A549 (cell line): ENCODE data around the gene SLC28A1. TPM values are rescaled to one million over a fixed set of nuclear protein-coding genes. Genes with fewer than 3 reads are reported as not detected.

ENCODE experiments used
- ATAC-seq, 2 experiments: fragments of 200-7000 bp in 1 of 2; fragments of >200 bp in 1 of 2; cut with Nextera tagmentation in 1 of 2; cut with Tn5 transposase in 1 of 2; 3 replicates each; pipeline versions ENCODE4 v1.8.0 to v1.9.1; 2018 to 2020; ENCODE audit warnings: mild to moderate bottlenecking in 1 of 2, moderate library complexity in 1 of 2
- CTCF ChIA-PET: fragments of 300-600 bp; sonication (Branson Sonifier 250); formaldehyde crosslinking; extraction: SDS; loops from one replicate; lab custom pipeline; 2021; ENCODE audit warnings: antibody characterized with exemption, inconsistent platforms; lab: Yijun Ruan, JAX
- POLR2A ChIA-PET: fragments of 350-600 bp; formaldehyde crosslinking; extraction: SDS; loops from one replicate; lab custom pipeline; 2021; ENCODE audit warnings: antibody characterized with exemption, inconsistent platforms; lab: Yijun Ruan, JAX
- DNase-seq, 2 experiments: peaks; one replicate each; pipeline versions ENCODE4 v3.0.0 to v3.0.0-alpha.2; 2011 to 2016; ENCODE audit warnings: low read depth in 1 of 2, low spot score in 1 of 2
- FAIRE-seq: peaks from 2 replicates; lab custom pipeline; 2011; peaks lifted over from hg19 to GRCh38; lab: Jason Lieb, UNC
- H3K27ac ChIP-seq, 2 experiments: fragments of >200 bp; sonication (Bioruptor Twin); formaldehyde crosslinking; 3 replicates each; pipeline ENCODE4 v1.5.1; 2016 to 2017
- H3K4me1 ChIP-seq: fragments of >200 bp; sonication (Bioruptor Twin); formaldehyde crosslinking; 3 replicates; pipeline ENCODE4 v1.6.1; 2016
- H3K4me2 ChIP-seq: fragments of >200 bp; sonication (Bioruptor Twin); formaldehyde crosslinking; 3 replicates; pipeline ENCODE4 v1.6.1; 2016
- H3K4me3 ChIP-seq: fragments of >200 bp; sonication (Bioruptor Twin); formaldehyde crosslinking; 3 replicates; pipeline ENCODE4 v1.5.1; 2016
- H3K9me3 ChIP-seq: fragments of >200 bp; sonication (Bioruptor Twin); formaldehyde crosslinking; 3 replicates; pipeline ENCODE4 v1.6.1; 2016
- BHLHE40 ChIP-seq: IDR thresholded peaks from 2 replicates; pipeline ENCODE4 v1.6.1; 2012; ENCODE audit warnings: low read depth, low read length, inconsistent platforms
- CBX2 ChIP-seq: fragments of 200-600 bp; sonication (generic); IDR thresholded peaks from 2 replicates; pipeline ENCODE4 v1.6.1; 2016; ENCODE audit warnings: low read depth, mild to moderate bottlenecking, borderline replicate concordance
- CHD2 ChIP-seq: fragments of 150-350 bp; IDR thresholded peaks from 2 replicates; pipeline ENCODE4 v1.6.1; 2014; ENCODE audit warnings: low read length; ENCODE audit not compliant: partially characterized antibody
- EHMT2 ChIP-seq: fragments of 200-600 bp; sonication (generic); IDR thresholded peaks from 2 replicates; pipeline ENCODE4 v1.6.1; 2016; ENCODE audit warnings: antibody characterized with exemption, low read depth, mild to moderate bottlenecking, moderate library complexity
- ESRRA ChIP-seq: fragments of 150-350 bp; IDR thresholded peaks from 2 replicates; pipeline ENCODE4 v1.6.1; 2014; ENCODE audit warnings: mild to moderate bottlenecking, low read length, borderline replicate concordance
- FOSL2 ChIP-seq, 2 experiments: fragments of 450-650 bp in 1 of 2; fragments of >200 bp in 1 of 2; sonication (Bioruptor Twin) in 1 of 2; formaldehyde crosslinking; IDR thresholded peaks; 2 replicates each; pipeline versions ENCODE4 v1.5.0 to v1.6.1; 2016 to 2020; ENCODE audit warnings: mild to moderate bottlenecking in 1 of 2, moderate library complexity in 1 of 2
- GATA3 ChIP-seq: IDR thresholded peaks from 2 replicates; pipeline ENCODE4 v1.6.1; 2012; ENCODE audit warnings: borderline replicate concordance
- HDAC2 ChIP-seq: fragments of 200-600 bp; sonication (generic); IDR thresholded peaks from 2 replicates; pipeline ENCODE4 v1.6.1; 2016
- HEYL ChIP-seq: fragments of 250-450 bp; sonication (Bioruptor Pico); IDR thresholded peaks from 2 replicates; pipeline ENCODE4 v1.8.0; 2021; ENCODE audit warnings: mild to moderate bottlenecking, moderate library complexity
- HOXB13 ChIP-seq: fragments of 250-450 bp; sonication (Bioruptor Pico); IDR thresholded peaks from 2 replicates; pipeline ENCODE4 v1.5.0; 2020; ENCODE audit warnings: low read depth, mild to moderate bottlenecking, moderate library complexity
- HOXB5 ChIP-seq: fragments of 250-450 bp; sonication (Bioruptor Pico); IDR thresholded peaks from 2 replicates; pipeline ENCODE4 v1.5.0; 2020; ENCODE audit warnings: mild to moderate bottlenecking, moderate library complexity
- JUN ChIP-seq, 2 experiments: fragments of >200 bp; sonication (Bioruptor Twin); formaldehyde crosslinking; IDR thresholded peaks; 2 replicates in 1 of 2; 3 replicates in 1 of 2; pipeline ENCODE4 v1.6.1; 2016 to 2017
- JUNB ChIP-seq: fragments of >200 bp; sonication (Bioruptor Twin); formaldehyde crosslinking; IDR thresholded peaks from 2 replicates; pipeline ENCODE4 v1.6.1; 2016
- KDM1A ChIP-seq: fragments of 200-600 bp; sonication (generic); IDR thresholded peaks from 2 replicates; pipeline ENCODE4 v1.6.1; 2016; ENCODE audit warnings: low read depth, mild to moderate bottlenecking
- KDM5A ChIP-seq: fragments of 200-600 bp; sonication (generic); IDR thresholded peaks from 2 replicates; pipeline ENCODE4 v1.6.1; 2016; ENCODE audit warnings: antibody characterized with exemption, mild to moderate bottlenecking
- MAZ ChIP-seq: fragments of 150-350 bp; IDR thresholded peaks from 2 replicates; pipeline ENCODE4 v1.6.1; 2014; ENCODE audit warnings: antibody characterized with exemption, low read depth, low read length, borderline replicate concordance
- MYC ChIP-seq: IDR thresholded peaks from 2 replicates; pipeline ENCODE4 v1.6.1; 2012; ENCODE audit warnings: mild to moderate bottlenecking, inconsistent platforms, low read length, improper control_type of control experiment, borderline replicate concordance
- NFE2L2 ChIP-seq: fragments of 150-350 bp; conservative IDR thresholded peaks from 2 replicates; pipeline ENCODE4 v1.6.1; 2014; ENCODE audit warnings: low read length
- POLR2A ChIP-seq: IDR thresholded peaks from 2 replicates; pipeline ENCODE4 v1.6.1; 2012; ENCODE audit warnings: mild to moderate bottlenecking, low read length
- POLR2AphosphoS2 ChIP-seq: conservative IDR thresholded peaks from 2 replicates; pipeline ENCODE4 v1.6.1; 2012; ENCODE audit warnings: low read length, improper control_type of control experiment, inconsistent platforms
- RCOR1 ChIP-seq: fragments of 150-350 bp; IDR thresholded peaks from 2 replicates; pipeline ENCODE4 v1.6.1; 2014; ENCODE audit warnings: antibody characterized with exemption, low read length, low read depth
- RFX5 ChIP-seq: fragments of 450-650 bp; IDR thresholded peaks from 2 replicates; pipeline ENCODE4 v1.7.1; 2014; ENCODE audit warnings: antibody characterized with exemption, mild to moderate bottlenecking, moderate library complexity
- SMC3 ChIP-seq: fragments of >200 bp; sonication (Bioruptor Twin); formaldehyde crosslinking; IDR thresholded peaks from 3 replicates; pipeline ENCODE4 v1.6.1; 2018; ENCODE audit warnings: inconsistent platforms
- TFCP2L1 ChIP-seq: fragments of 250-450 bp; sonication (Bioruptor Pico); IDR thresholded peaks from 2 replicates; pipeline ENCODE4 v1.5.0; 2021; ENCODE audit warnings: mild to moderate bottlenecking
- ZC3H11A ChIP-seq: fragments of 450-650 bp; IDR thresholded peaks from 2 replicates; pipeline ENCODE4 v1.6.1; 2014; ENCODE audit warnings: antibody characterized with exemption, mild to moderate bottlenecking
- ZFP36 ChIP-seq: fragments of 450-650 bp; IDR thresholded peaks from 2 replicates; pipeline ENCODE4 v1.6.1; 2014; ENCODE audit warnings: borderline replicate concordance; ENCODE audit not compliant: partially characterized antibody
- WGBS: methylation state at CpG from one replicate; pipeline ENCODE4 v1.1.6; 2017; ENCODE audit errors: missing lambda C conversion rate; 5-methylcytosine and 5-hydroxymethylcytosine counted together
- polyA plus RNA-seq, 4 experiments: library from polyadenylated mRNA; depleted of rRNA in 3 of 4; stranded (reverse); fragments of >200 nt; fragmentation: RNase III in 1 of 4; extraction: RNeasy Plus Mini Kit Qiagen cat#74134 plus additional on column Dnase treatment in 1 of 4; gene quantifications; 2 replicates in 3 of 4; 3 replicates in 1 of 4; pipeline ENCODE4 v1.2.3, GENCODE V29; 2011 to 2017
- TF ChIP-seq, protein P1 (sequence below): IDR thresholded peaks from 2 replicates; pipeline ENCODE4 v1.6.1; 2012
- TF ChIP-seq, protein P2 (sequence below): IDR thresholded peaks from 2 replicates; pipeline ENCODE4 v1.6.1; 2012
- TF ChIP-seq, protein P3 (sequence below): fragments of 150-350 bp; IDR thresholded peaks from 2 replicates; pipeline ENCODE4 v1.6.1; 2014; ENCODE audit warnings: low read depth, mild to moderate bottlenecking, low read length
- TF ChIP-seq, protein P4 (sequence below): fragments of >200 bp; sonication (Bioruptor Twin); formaldehyde crosslinking; IDR thresholded peaks from 2 replicates; pipeline ENCODE4 v1.6.1; 2016
- TF ChIP-seq, protein P5 (sequence below): fragments of >200 bp; sonication (Bioruptor Twin); formaldehyde crosslinking; IDR thresholded peaks from 3 replicates; pipeline ENCODE4 v1.6.1; 2016
- TF ChIP-seq, protein P6 (sequence below): fragments of 200-600 bp; sonication (generic); IDR thresholded peaks from 2 replicates; pipeline ENCODE4 v1.6.1; 2016; ENCODE audit warnings: antibody characterized with exemption, mild to moderate bottlenecking, moderate library complexity

Gene SLC28A1
- polyA plus RNA-seq, 2 of the 4 experiments (the other 2 are of a cell fraction) = 0.06 to 0.13 TPM

DNA sequence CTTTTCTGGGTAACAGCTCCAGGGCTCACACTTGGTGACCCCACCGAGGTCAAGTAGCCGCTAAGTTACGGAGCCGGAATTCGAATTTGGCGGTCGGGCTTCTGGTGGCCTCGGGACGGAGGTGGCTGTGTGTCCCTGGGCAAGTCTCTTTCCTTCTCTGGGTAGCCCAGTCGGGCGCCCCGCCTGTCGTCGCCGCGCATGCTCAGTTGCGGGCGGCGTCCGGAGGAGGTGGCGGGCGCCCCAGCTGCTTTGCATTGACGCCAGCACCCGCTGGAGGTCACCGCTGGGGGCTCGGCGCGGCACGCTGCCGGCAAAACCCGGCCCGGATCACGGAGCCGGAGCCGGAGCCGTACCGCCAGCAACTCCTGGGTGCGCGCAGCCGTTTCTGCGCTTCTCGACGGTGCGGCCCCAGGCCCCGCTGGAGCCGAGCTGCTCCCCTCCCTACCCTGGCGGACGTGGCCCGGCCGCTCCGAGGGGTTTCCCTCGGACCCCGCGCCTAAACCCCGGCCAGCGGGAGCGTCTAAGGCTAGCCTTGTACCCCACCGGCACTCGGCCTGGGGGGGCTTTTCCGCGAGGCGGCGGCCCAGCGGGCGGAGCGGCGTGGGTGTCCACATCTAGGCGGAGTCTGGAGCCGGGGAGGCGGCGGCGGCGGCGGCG is 96.7 kb downstream of the SLC28A1 start (continued):
- TF ChIP-seq, protein P1, sequence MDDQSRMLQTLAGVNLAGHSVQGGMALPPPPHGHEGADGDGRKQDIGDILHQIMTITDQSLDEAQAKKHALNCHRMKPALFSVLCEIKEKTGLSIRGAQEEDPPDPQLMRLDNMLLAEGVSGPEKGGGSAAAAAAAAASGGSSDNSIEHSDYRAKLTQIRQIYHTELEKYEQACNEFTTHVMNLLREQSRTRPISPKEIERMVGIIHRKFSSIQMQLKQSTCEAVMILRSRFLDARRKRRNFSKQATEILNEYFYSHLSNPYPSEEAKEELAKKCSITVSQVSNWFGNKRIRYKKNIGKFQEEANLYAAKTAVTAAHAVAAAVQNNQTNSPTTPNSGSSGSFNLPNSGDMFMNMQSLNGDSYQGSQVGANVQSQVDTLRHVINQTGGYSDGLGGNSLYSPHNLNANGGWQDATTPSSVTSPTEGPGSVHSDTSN = peak; percentile 85
- peak; percentile 89 for TF ChIP-seq GATA3
- TF ChIP-seq, protein P2, sequence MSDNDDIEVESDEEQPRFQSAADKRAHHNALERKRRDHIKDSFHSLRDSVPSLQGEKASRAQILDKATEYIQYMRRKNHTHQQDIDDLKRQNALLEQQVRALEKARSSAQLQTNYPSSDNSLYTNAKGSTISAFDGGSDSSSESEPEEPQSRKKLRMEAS = peak; percentile 85
- no peak for TF ChIP-seq HEYL (CRISPR knock-in tag)
- peak; percentile 78 for TF ChIP-seq MYC
- no peak for TF ChIP-seq CBX2
- no peak for TF ChIP-seq POLR2AphosphoS2
- peak; percentile 51 to 93; a peak in 4 of 5 replicates for TF ChIP-seq JUN (IDR thresholded peaks at IDR 0.05)
- no peak for TF ChIP-seq RFX5
- peak; percentile 99 for TF ChIP-seq ZFP36
- TF ChIP-seq, protein P3, sequence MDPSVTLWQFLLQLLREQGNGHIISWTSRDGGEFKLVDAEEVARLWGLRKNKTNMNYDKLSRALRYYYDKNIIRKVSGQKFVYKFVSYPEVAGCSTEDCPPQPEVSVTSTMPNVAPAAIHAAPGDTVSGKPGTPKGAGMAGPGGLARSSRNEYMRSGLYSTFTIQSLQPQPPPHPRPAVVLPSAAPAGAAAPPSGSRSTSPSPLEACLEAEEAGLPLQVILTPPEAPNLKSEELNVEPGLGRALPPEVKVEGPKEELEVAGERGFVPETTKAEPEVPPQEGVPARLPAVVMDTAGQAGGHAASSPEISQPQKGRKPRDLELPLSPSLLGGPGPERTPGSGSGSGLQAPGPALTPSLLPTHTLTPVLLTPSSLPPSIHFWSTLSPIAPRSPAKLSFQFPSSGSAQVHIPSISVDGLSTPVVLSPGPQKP = no peak
- no peak for TF ChIP-seq BHLHE40
- peak; percentile 85; the same call in 1 of the 2 replicates for TF ChIP-seq ESRRA
- TF ChIP-seq HOXB5 = peak; percentile 34; the same call in 1 of the 2 replicates
- no peak for TF ChIP-seq FOSL2 (IDR thresholded peaks at IDR 0.05)
- TF ChIP-seq FOSL2 (CRISPR knock-in tag; IDR thresholded peaks at IDR 0.05) = peak; percentile 42
- TF ChIP-seq HDAC2 = no peak
- no peak for TF ChIP-seq KDM1A
- TF ChIP-seq, protein P4, sequence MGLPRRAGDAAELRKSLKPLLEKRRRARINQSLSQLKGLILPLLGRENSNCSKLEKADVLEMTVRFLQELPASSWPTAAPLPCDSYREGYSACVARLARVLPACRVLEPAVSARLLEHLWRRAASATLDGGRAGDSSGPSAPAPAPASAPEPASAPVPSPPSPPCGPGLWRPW = no peak
- no peak for TF ChIP-seq ZC3H11A

DNA sequence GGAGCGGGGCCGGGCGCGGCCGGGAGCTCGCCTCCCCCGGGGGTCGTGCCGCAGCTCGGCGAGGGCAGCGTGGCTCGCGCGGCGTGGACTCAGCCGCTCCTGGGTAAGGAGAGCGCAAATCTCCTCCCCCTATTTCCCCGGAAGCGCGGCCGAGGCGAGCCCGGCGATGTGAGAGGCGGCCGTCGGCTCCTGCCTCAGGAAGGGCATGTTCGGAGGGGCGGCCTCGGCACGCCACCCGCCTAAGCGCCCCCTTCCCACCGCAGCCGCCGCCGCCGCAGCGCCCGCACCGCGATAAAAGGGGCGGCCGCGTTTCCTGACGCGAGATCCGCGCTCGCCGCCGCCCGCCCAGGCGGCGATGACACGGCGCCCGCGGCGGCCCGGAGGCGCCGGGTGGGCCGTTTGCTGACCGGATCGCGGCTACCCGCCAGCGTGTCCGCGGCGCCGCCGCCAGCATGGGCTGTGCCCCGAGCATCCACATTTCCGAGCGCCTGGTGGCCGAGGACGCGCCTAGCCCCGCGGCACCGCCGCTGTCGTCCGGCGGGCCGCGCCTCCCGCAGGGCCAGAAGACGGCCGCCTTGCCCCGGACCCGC is 97.3 kb downstream of the SLC28A1 start, which contains the start of gene PDE8A:
Gene PDE8A, plus strand, starts transcription at position 146 of the 590 bp plus-strand sequence. Its CDS starts 307 bp downstream, at position 453.
- ChIA-PET CTCF (interaction anchor here (0.9 to 6.2 kb wide), 12 partner anchors 9 to 98 kb away, joined by 3 to 80 read pairs (median 4); no protein-coding TSS in a partner anchor), POLR2A (interaction anchor here (0.6 to 4.2 kb wide), 7 partner anchors 25 to 160 kb away, joined by 3 to 50 read pairs (median 4); no protein-coding TSS in a partner anchor)
- FAIRE-seq (no peak), DNase-seq (peak; percentile 30 to 63), ATAC-seq (peak in 1 of 2 experiments; percentile 27; a peak in 3 of 6 replicates)
- H3K27ac ChIP-seq = peak within 1 kb of the TSS; percentile 97 to 98
- no peaks in the 10 kb centered on the region for H3K9me3 ChIP-seq
- peaks cover 45% of the 10 kb centered on the region for H3K4me1 ChIP-seq
- H3K4me2 ChIP-seq = peak within 1 kb of the TSS; percentile 86
- under 1% methylated on average over 38 of the region's 95 CpGs for WGBS
- H3K4me3 ChIP-seq = peak within 1 kb of the TSS; percentile 91
- TF ChIP-seq KDM5A = no peak
- no peak for TF ChIP-seq JUNB
- no peak for TF ChIP-seq NFE2L2
- TF ChIP-seq MAZ = no peak
- no peak for TF ChIP-seq TFCP2L1
- no peak for TF ChIP-seq BHLHE40
- peak; percentile 56 for TF ChIP-seq CHD2
- no peak; the same call in 1 of the 2 replicates for TF ChIP-seq HOXB5
- no peak for TF ChIP-seq HOXB13 (CRISPR knock-in tag)
- no peak for TF ChIP-seq RCOR1
- TF ChIP-seq MYC = no peak
- TF ChIP-seq POLR2A = peak; percentile 42; the same call in 1 of the 2 replicates
- no peak for TF ChIP-seq RFX5
- TF ChIP-seq, protein P5, sequence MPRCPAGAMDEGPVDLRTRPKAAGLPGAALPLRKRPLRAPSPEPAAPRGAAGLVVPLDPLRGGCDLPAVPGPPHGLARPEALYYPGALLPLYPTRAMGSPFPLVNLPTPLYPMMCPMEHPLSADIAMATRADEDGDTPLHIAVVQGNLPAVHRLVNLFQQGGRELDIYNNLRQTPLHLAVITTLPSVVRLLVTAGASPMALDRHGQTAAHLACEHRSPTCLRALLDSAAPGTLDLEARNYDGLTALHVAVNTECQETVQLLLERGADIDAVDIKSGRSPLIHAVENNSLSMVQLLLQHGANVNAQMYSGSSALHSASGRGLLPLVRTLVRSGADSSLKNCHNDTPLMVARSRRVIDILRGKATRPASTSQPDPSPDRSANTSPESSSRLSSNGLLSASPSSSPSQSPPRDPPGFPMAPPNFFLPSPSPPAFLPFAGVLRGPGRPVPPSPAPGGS = 0 out of 3 replicates have a peak, but pooled peaks have one; percentile 12
- TF ChIP-seq, protein P6, sequence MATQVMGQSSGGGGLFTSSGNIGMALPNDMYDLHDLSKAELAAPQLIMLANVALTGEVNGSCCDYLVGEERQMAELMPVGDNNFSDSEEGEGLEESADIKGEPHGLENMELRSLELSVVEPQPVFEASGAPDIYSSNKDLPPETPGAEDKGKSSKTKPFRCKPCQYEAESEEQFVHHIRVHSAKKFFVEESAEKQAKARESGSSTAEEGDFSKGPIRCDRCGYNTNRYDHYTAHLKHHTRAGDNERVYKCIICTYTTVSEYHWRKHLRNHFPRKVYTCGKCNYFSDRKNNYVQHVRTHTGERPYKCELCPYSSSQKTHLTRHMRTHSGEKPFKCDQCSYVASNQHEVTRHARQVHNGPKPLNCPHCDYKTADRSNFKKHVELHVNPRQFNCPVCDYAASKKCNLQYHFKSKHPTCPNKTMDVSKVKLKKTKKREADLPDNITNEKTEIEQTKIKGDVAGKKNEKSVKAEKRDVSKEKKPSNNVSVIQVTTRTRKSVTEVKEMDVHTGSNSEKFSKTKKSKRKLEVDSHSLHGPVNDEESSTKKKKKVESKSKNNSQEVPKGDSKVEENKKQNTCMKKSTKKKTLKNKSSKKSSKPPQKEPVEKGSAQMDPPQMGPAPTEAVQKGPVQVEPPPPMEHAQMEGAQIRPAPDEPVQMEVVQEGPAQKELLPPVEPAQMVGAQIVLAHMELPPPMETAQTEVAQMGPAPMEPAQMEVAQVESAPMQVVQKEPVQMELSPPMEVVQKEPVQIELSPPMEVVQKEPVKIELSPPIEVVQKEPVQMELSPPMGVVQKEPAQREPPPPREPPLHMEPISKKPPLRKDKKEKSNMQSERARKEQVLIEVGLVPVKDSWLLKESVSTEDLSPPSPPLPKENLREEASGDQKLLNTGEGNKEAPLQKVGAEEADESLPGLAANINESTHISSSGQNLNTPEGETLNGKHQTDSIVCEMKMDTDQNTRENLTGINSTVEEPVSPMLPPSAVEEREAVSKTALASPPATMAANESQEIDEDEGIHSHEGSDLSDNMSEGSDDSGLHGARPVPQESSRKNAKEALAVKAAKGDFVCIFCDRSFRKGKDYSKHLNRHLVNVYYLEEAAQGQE = no peak
- peak; percentile 2; the same call in 1 of the 3 replicates for TF ChIP-seq SMC3
- TF ChIP-seq EHMT2 = no peak
